Measurements from ENCODE around the gene NCK1. TPM values are rescaled to one million over a fixed set of nuclear protein-coding genes. Genes with fewer than 3 reads are reported as not detected.

NCK1 gene
- total and polyA plus RNA-seq, 2 experiments from 2014 or later: 28.4 to 28.7 TPM

GRCh38 chr3:136919799-136920580 lies 58.0 kb downstream of the NCK1 start:
- DNase-seq (ENCODE audit: low spot score) (no peak), ATAC-seq (no peak)
- H2AFZ ChIP-seq: no peak overlapping the region
- no peak overlapping the region for H3K4me3 Mint-ChIP-seq
- peaks cover 31% of the 10 kb centered on the region for H3K4me1 Mint-ChIP-seq
- H3F3A ChIP-seq (replicated peaks; ENCODE audit: low read depth): no peaks in the 10 kb centered on the region
- no peaks in the 10 kb centered on the region for H3K36me3 ChIP-seq (ENCODE audit: insufficient read depth)
- no peak overlapping the region for H3K27ac Mint-ChIP-seq
- TF ChIP-seq, protein P1, sequence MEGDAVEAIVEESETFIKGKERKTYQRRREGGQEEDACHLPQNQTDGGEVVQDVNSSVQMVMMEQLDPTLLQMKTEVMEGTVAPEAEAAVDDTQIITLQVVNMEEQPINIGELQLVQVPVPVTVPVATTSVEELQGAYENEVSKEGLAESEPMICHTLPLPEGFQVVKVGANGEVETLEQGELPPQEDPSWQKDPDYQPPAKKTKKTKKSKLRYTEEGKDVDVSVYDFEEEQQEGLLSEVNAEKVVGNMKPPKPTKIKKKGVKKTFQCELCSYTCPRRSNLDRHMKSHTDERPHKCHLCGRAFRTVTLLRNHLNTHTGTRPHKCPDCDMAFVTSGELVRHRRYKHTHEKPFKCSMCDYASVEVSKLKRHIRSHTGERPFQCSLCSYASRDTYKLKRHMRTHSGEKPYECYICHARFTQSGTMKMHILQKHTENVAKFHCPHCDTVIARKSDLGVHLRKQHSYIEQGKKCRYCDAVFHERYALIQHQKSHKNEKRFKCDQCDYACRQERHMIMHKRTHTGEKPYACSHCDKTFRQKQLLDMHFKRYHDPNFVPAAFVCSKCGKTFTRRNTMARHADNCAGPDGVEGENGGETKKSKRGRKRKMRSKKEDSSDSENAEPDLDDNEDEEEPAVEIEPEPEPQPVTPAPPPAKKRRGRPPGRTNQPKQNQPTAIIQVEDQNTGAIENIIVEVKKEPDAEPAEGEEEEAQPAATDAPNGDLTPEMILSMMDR (conservative IDR thresholded peaks at IDR 0.05; ENCODE audit: low read depth in 2 of 2): no peak
- no peak for TF ChIP-seq EZH2phosphoT487 (IDR thresholded peaks at IDR 0.05; ENCODE audit: unreplicated experiment)
- TF ChIP-seq, protein P2, sequence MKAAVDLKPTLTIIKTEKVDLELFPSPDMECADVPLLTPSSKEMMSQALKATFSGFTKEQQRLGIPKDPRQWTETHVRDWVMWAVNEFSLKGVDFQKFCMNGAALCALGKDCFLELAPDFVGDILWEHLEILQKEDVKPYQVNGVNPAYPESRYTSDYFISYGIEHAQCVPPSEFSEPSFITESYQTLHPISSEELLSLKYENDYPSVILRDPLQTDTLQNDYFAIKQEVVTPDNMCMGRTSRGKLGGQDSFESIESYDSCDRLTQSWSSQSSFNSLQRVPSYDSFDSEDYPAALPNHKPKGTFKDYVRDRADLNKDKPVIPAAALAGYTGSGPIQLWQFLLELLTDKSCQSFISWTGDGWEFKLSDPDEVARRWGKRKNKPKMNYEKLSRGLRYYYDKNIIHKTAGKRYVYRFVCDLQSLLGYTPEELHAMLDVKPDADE (IDR thresholded peaks at IDR 0.05): no peak
- no peak for TF ChIP-seq CREB1 (CRISPR knock-in tag; IDR thresholded peaks at IDR 0.05; ENCODE audit: low read depth)
- no peaks in the 10 kb centered on the region for H3K9me2 ChIP-seq (ENCODE audit: insufficient read depth)
- no peaks in the 10 kb centered on the region for H3K27me3 ChIP-seq (ENCODE audit: insufficient read depth)
- 0 out of 2 replicates have a peak, but pooled peaks cover 3% of the 10 kb centered on the region for H4K20me1 ChIP-seq (replicated peaks; ENCODE audit: insufficient read depth)
- no peak overlapping the region for H3K4me3 ChIP-seq
- peaks cover 14% of the 10 kb centered on the region for H3K4me1 ChIP-seq (ENCODE audit: insufficient read depth)
- H3K27me3 Mint-ChIP-seq (ENCODE audit: insufficient read depth, low read depth, poor library complexity): peaks cover 5% of the 10 kb centered on the region
- no peak overlapping the region for H3K27ac ChIP-seq (ENCODE audit: low read depth)
- no peaks in the 10 kb centered on the region for H3K36me3 Mint-ChIP-seq (ENCODE audit: low read depth)
- H3K79me2 ChIP-seq (replicated peaks; ENCODE audit: insufficient read depth): peaks cover 84% of the 10 kb centered on the region
- no peak overlapping the region for H3K4me2 ChIP-seq
- H3K9me3 Mint-ChIP-seq: no peaks in the 10 kb centered on the region

- Mint-ChIP-seq H3K27ac (no peak overlapping the region), H3K36me3 (ENCODE audit: low read depth) (no peaks in the 10 kb centered on the region), H3K4me1 (peaks cover 27% of the 10 kb centered on the region), H3K27me3 (ENCODE audit: insufficient read depth, low read depth, poor library complexity) (peaks cover under 1% of the 10 kb centered on the region), H3K9me3 (no peaks in the 10 kb centered on the region), H3K4me3 (no peak overlapping the region)
- no peaks in the 10 kb centered on the region for H3F3A ChIP-seq (replicated peaks; ENCODE audit: low read depth)
- H3K36me3 ChIP-seq (ENCODE audit: insufficient read depth): no peaks in the 10 kb centered on the region
- 0 out of 2 replicates have a peak, but pooled peaks cover 3% of the 10 kb centered on the region for H4K20me1 ChIP-seq (replicated peaks; ENCODE audit: insufficient read depth)
- no peaks in the 10 kb centered on the region for H3K9me2 ChIP-seq (ENCODE audit: insufficient read depth)
- H3K27me3 ChIP-seq (ENCODE audit: insufficient read depth): no peaks in the 10 kb centered on the region
- H3K4me1 ChIP-seq (ENCODE audit: insufficient read depth): peaks cover 20% of the 10 kb centered on the region
- H3K27ac ChIP-seq (ENCODE audit: low read depth): no peak overlapping the region
- no peak overlapping the region for H3K4me3 ChIP-seq
- H2AFZ ChIP-seq: no peak overlapping the region
- H3K4me2 ChIP-seq: no peak overlapping the region
- DNase-seq (ENCODE audit: low spot score) (no peak), ATAC-seq (no peak)
- H3K79me2 ChIP-seq (replicated peaks; ENCODE audit: insufficient read depth): peaks cover 84% of the 10 kb centered on the region
- TF ChIP-seq EZH2 (IDR thresholded peaks at IDR 0.05; ENCODE audit: low read depth, unreplicated experiment): no peak
- TF ChIP-seq POLR2AphosphoS5 (IDR thresholded peaks at IDR 0.05; ENCODE audit: low read depth): no peak
- no peak for TF ChIP-seq STAT1 (IDR thresholded peaks at IDR 0.05; ENCODE audit: unreplicated experiment)
- TF ChIP-seq, protein P1 (conservative IDR thresholded peaks at IDR 0.05; ENCODE audit: low read depth in 2 of 2): no peak
- no peak for TF ChIP-seq EZH2phosphoT487 (IDR thresholded peaks at IDR 0.05; ENCODE audit: unreplicated experiment)
- no peak for TF ChIP-seq ZNF114 (CRISPR knock-in tag; IDR thresholded peaks at IDR 0.05)
- TF ChIP-seq JUNB (IDR thresholded peaks at IDR 0.05; ENCODE audit: unreplicated experiment): no peak
Measured at GRCh38 chr3:136920904-136921611, 59.0 kb downstream of the NCK1 start.
